SH-SY5Y (cell line): ENCODE measurements around the gene PIP5K1B.

ENCODE experiments used
- GATA2 ChIP-seq: IDR thresholded peaks from 2 replicates; pipeline ENCODE4 v1.6.1; 2011; ENCODE audit warnings: mild to moderate bottlenecking, low read depth, low read length
- GATA3 ChIP-seq: IDR thresholded peaks from 2 replicates; pipeline ENCODE4 v1.6.1; 2011; ENCODE audit warnings: low read depth, mild to moderate bottlenecking, low read length, moderate library complexity

GRCh38 chr9:68669218-68669617, 35.8 kb upstream of the PIP5K1B start:
- TF ChIP-seq GATA3 (no peak), GATA2 (no peak)
